Endothelial cell (in vitro differentiated cells): ENCODE results near the gene JUN. TPM values are rescaled to one million over a fixed set of nuclear protein-coding genes. Genes with fewer than 3 reads are reported as not detected.

Experiments
- DNase-seq: peaks from one replicate; pipeline ENCODE4 v3.0.0; 2021; ENCODE audit warnings: low spot score
- H3K27ac Mint-ChIP-seq: one replicate; pipeline ENCODE4 v1.8.0; 2021; ENCODE audit warnings: mixed read lengths, inconsistent platforms; ENCODE audit not compliant: unreplicated experiment
- H3K27me3 Mint-ChIP-seq: one replicate; pipeline ENCODE4 v1.8.0; 2021; ENCODE audit warnings: mild to moderate bottlenecking, moderate library complexity, mixed read lengths, inconsistent platforms; ENCODE audit not compliant: unreplicated experiment
- H3K36me3 Mint-ChIP-seq: one replicate; pipeline ENCODE4 v1.8.0; 2021; ENCODE audit warnings: mild to moderate bottlenecking, low read depth, mixed read lengths, inconsistent platforms; ENCODE audit not compliant: unreplicated experiment
- H3K4me1 Mint-ChIP-seq: one replicate; pipeline ENCODE4 v1.8.0; 2021; ENCODE audit warnings: mild to moderate bottlenecking, mixed read lengths, inconsistent platforms; ENCODE audit not compliant: unreplicated experiment
- H3K4me3 Mint-ChIP-seq: one replicate; pipeline ENCODE4 v1.8.0; 2021; ENCODE audit warnings: mild to moderate bottlenecking, mixed read lengths, inconsistent platforms; ENCODE audit not compliant: unreplicated experiment
- H3K9me3 Mint-ChIP-seq: one replicate; pipeline ENCODE4 v1.8.0; 2021; ENCODE audit warnings: mixed read lengths, inconsistent platforms; ENCODE audit not compliant: unreplicated experiment
- total RNA-seq: library from RNA; stranded (reverse); fragmentation: NEBNext Ultra II Directional; extraction: Animal tissue kit (Norgen Biotek cat#: 25700); gene quantifications from one replicate; pipeline ENCODE4 v1.2.1, GENCODE V29; 2021; ENCODE audit not compliant: unreplicated experiment
- TF ChIP-seq, protein P1 (sequence below): fragments of 200-600 bp; sonication (generic); IDR thresholded peaks from one replicate; pipeline ENCODE4 v1.5.0; 2021; ENCODE audit warnings: antibody characterized with exemption; ENCODE audit not compliant: unreplicated experiment

Gene JUN
- total RNA-seq, 1 donor from 2014 or later: 56.3 TPM

DNA sequence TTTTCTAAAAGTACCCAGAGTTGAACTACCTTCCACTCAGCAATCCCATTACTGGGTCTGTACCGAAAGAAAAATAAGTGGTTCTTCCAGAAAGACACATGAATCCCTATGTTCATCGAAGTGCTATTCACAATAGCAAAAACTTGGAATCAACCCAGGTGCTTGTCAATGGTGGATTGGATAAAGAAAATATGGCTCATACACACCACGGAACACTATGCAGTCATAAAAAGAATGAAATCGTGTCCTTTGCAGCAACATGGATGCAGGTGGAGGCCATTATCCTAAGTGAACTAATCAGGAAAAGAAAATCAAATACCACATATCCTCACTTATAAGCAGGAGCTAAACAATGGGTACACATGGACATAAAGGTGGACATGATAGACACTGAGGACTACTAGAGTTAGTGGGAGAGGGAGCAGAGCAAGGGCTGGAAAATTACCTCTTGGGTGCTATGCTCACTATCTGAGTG lies 32.9 kb upstream of the JUN start:
- H3K27ac Mint-ChIP-seq: peak overlapping the region; percentile 75
- TF ChIP-seq, protein P1, sequence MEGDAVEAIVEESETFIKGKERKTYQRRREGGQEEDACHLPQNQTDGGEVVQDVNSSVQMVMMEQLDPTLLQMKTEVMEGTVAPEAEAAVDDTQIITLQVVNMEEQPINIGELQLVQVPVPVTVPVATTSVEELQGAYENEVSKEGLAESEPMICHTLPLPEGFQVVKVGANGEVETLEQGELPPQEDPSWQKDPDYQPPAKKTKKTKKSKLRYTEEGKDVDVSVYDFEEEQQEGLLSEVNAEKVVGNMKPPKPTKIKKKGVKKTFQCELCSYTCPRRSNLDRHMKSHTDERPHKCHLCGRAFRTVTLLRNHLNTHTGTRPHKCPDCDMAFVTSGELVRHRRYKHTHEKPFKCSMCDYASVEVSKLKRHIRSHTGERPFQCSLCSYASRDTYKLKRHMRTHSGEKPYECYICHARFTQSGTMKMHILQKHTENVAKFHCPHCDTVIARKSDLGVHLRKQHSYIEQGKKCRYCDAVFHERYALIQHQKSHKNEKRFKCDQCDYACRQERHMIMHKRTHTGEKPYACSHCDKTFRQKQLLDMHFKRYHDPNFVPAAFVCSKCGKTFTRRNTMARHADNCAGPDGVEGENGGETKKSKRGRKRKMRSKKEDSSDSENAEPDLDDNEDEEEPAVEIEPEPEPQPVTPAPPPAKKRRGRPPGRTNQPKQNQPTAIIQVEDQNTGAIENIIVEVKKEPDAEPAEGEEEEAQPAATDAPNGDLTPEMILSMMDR: no peak

DNA sequence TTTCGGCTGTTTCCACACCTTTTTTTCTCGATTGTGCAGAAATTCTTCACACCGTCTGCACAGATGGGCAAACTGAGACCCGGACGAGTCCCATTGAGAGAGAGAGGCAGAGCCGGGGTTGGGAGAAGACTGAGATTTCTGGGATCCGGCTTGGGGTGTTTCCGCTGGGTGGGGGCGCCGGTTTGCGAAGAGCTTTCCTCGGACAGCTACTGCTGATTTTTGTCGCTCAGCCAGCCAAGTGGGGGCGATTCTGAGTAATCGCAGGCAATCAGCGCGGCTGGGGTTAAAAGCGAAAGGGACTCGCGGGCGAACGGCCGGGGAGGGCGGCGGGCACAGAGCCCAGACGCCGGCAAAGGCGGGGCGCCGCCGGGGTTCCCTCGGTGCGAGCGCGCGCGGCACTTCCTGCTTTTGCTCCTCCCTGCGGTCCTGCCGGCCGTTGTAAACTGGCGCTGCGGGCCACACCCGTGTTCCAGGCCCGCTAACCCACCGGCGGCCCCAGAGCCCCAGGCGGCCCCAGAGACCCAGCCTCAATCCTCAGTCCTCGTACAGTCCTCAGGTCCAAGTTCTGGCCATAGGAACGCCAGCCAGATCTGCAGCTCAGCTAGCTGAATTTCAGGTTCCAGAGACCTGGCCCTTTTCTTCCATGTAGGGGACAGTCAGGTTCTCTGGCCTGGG lies 32.4 kb upstream of the JUN start:
- peaks cover 3% of the 10 kb centered on the region for H3K27me3 Mint-ChIP-seq
- H3K27ac Mint-ChIP-seq: peak overlapping the region; percentile 75
- H3K9me3 Mint-ChIP-seq: no peaks in the 10 kb centered on the region
- peak overlapping the region; percentile 87 for H3K4me3 Mint-ChIP-seq
- peaks cover 23% of the 10 kb centered on the region for H3K4me1 Mint-ChIP-seq
- DNase-seq: peak; percentile 79
- TF ChIP-seq, protein P1: no peak
- no peaks in the 10 kb centered on the region for H3K36me3 Mint-ChIP-seq

More for the DNA sequence above, 32.9 kb upstream of the JUN start:
- H3K36me3 Mint-ChIP-seq: no peaks in the 10 kb centered on the region
- H3K4me1 Mint-ChIP-seq: peaks cover 24% of the 10 kb centered on the region
- H3K27me3 Mint-ChIP-seq: peaks cover 3% of the 10 kb centered on the region
- DNase-seq: no peak
- no peak overlapping the region for H3K4me3 Mint-ChIP-seq
- no peaks in the 10 kb centered on the region for H3K9me3 Mint-ChIP-seq

DNA sequence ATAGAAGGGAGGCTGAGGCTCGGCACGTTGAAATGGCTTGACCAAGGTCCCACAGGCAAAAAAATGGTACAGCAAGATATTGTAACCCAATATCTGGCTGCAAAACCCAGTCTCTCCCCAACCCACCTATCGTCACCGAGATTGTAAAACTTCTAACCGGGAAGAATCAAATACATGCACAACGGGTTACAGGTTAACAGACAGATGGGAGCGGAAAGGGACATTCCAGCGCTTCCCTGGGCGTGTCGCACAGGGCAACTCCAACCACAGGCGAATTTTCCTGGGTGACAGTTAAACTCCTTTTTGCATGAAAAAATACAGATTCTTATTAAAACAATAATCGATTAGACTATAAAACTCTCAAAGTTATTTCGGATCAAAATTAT lies 31.8 kb upstream of the JUN start:
- H3K27me3 Mint-ChIP-seq: peaks cover 3% of the 10 kb centered on the region
- peak overlapping the region; percentile 84 for H3K27ac Mint-ChIP-seq
- peak overlapping the region; percentile 87 for H3K4me3 Mint-ChIP-seq
- TF ChIP-seq, protein P1: no peak
- H3K4me1 Mint-ChIP-seq: peaks cover 22% of the 10 kb centered on the region
- H3K36me3 Mint-ChIP-seq: no peaks in the 10 kb centered on the region
- peak; percentile 5 for DNase-seq
- no peaks in the 10 kb centered on the region for H3K9me3 Mint-ChIP-seq

DNA sequence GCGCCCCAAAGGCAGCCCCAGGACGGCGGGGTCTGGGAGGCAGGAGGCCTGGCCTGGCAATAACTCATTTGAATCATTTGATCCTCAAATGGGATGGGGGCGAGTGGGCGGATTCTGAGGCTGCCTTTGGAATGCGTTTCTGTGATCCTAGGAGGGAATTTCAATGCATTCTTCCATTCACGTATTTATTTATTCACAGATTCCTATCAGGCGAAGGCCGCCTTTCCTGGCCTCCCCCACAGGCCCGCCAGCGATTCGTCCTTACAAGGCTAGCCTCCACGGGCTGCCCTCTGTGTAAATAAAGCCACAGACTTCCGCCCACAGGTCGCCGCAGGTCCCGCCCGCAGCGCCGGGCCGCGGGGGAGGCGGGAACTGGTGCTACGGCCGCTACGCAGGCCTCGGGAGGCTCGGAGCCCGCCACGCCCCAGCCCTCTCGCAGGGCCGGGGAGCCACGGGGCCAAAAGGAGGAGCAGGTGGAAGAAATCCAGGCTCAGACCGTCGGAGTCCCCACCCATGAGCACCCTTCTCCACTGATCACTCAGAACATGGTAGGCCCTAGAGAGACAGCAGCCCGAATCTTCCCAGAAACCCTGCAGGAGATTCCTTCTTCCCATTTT lies 31.3 kb upstream of the JUN start:
- Mint-ChIP-seq H3K9me3 (no peaks in the 10 kb centered on the region), H3K27ac (peak overlapping the region; percentile 84), H3K4me3 (peak overlapping the region; percentile 87), H3K36me3 (no peaks in the 10 kb centered on the region), H3K4me1 (peaks cover 22% of the 10 kb centered on the region), H3K27me3 (peaks cover 3% of the 10 kb centered on the region)
- peak; percentile 57 for DNase-seq
- TF ChIP-seq, protein P1: no peak
